Endothelial cell of hepatic sinusoid (primary cell): Measurements from ENCODE around the gene NRK.
"Not testable (repeated sequence)": the region's sequence is repeated elsewhere in the genome, so short reads cannot be mapped to it uniquely, and the experiment has no call there.

ENCODE experiments used
- in situ Hi-C: cut with HindIII; loops from 2 replicates; pipeline ENCODE4 v1.10.0; 2017; ENCODE audit warnings: low sequenced_read_pairs

Gene NRK

GRCh38 chrX:105882581-105883275, 60.4 kb downstream of the NRK start:
- in situ Hi-C loops: no loop called here

GRCh38 chrX:105894721-105895120, 72.4 kb downstream of the NRK start:
- in situ Hi-C loops: no loop called here

- in situ Hi-C loops: no loop called here
Measured at GRCh38 chrX:105909576-105909975, 87.2 kb downstream of the NRK start.

- in situ Hi-C loops: no loop called here
Measured at GRCh38 chrX:105910563-105911105, 88.3 kb downstream of the NRK start.

- in situ Hi-C loops: no loop called here
Measured at GRCh38 chrX:105945266-105945665, 122.9 kb downstream of the NRK start.

- in situ Hi-C loops: no loop called here
Measured at GRCh38 chrX:105969487-105969886, 147.1 kb downstream of the NRK start.

- in situ Hi-C loops: no loop called here
Measured at GRCh38 chrX:105972690-105973386, 150.5 kb downstream of the NRK start.

- in situ Hi-C loops: no loop called here
Measured at GRCh38 chrX:105973387-105973739, 151.0 kb downstream of the NRK start.

- in situ Hi-C loops: no loop called here
Measured at GRCh38 chrX:105975382-105975781, 153.0 kb downstream of the NRK start.

GRCh38 chrX:105981772-105982485, 159.6 kb downstream of the NRK start:
- in situ Hi-C loops: no loop called here

- in situ Hi-C loops: not testable (repeated sequence)
Measured at GRCh38 chrX:105988487-105988886, 166.1 kb downstream of the NRK start.

GRCh38 chrX:105999294-105999693, 177.0 kb downstream of the NRK start:
- in situ Hi-C loops: no loop called here

- in situ Hi-C loops: no loop called here
Measured at GRCh38 chrX:106000203-106000602, 177.9 kb downstream of the NRK start.

GRCh38 chrX:106000609-106001008, 178.3 kb downstream of the NRK start:
- in situ Hi-C loops: not testable (repeated sequence)

- in situ Hi-C loops: no loop called here
Measured at GRCh38 chrX:106005684-106006083, 183.3 kb downstream of the NRK start.

GRCh38 chrX:106007815-106008214, 185.5 kb downstream of the NRK start:
- in situ Hi-C loops: no loop called here
